Left renal pelvis (tissue), 4 donors: ENCODE results near the gene PPP2R2B. TPM values are rescaled to one million over a fixed set of nuclear protein-coding genes. Genes with fewer than 3 reads are reported as not detected.

ENCODE experiments used
- DNase-seq, 4 donors: peaks; one replicate each; pipeline ENCODE4 v3.0.0-alpha.2; 2013; ENCODE audit warnings: low read depth in 4 of 4, low spot score in 3 of 4
- polyA plus RNA-seq, 4 donors: library from polyadenylated mRNA; unstranded; fragments of 120-200 nt; gene quantifications; one replicate each; pipeline ENCODE4 v1.2.1, GENCODE V29; 2013; ENCODE audit not compliant: insufficient read length in 4 of 4

The PPP2R2B gene
- polyA plus RNA-seq, 4 donors, result 9.7 to 17.0 (median 14.4) TPM

DNA sequence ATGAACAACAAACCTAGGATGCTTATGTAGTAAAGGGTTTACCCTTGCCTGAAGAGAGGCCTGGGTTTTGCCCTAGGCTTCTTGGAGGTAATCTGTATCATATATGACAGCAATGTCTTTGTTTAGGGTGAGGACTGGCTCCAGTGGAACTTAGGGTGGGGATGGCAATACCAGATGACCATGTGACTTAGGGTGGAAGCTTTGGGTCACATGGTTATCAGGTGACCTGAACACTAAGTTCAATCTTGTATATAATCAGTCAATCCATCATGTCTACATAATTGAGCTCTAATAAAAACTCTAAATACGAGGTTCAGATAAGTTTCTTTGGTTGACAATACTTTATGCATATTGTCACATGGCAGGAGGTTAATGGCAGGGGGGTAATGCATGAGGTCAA is 10.6 kb upstream of the PPP2R2B start:
- DNase-seq, result no peak

DNA sequence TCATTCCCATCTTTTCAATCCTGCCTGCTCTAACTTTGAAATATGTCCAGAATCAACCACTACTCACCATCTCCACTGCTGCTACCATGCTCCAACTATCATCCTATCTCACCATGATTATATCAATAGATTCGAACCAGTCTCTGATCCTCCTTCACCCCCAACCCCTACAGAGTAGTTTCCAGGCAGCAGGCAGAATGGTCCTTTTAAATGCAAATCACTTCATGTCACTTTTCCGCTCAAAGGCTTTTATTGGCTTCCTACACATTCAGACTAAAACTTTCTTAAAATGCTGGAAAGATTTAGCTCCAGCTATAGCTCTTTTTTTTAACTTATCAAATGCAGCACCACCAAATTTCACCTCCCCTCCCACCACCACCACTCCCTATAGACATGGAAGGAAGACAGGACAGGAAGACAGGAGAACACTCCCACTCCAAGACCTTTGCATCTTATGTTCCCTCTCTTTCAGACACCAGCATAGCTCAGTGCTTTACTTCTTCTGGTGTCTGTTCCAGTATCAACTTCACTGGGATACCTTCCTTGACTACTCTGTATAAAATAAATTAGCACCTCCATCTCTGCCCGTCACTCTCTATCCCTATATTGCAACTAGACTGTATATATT is 9.9 kb upstream of the PPP2R2B start:
- no peak for DNase-seq

DNA sequence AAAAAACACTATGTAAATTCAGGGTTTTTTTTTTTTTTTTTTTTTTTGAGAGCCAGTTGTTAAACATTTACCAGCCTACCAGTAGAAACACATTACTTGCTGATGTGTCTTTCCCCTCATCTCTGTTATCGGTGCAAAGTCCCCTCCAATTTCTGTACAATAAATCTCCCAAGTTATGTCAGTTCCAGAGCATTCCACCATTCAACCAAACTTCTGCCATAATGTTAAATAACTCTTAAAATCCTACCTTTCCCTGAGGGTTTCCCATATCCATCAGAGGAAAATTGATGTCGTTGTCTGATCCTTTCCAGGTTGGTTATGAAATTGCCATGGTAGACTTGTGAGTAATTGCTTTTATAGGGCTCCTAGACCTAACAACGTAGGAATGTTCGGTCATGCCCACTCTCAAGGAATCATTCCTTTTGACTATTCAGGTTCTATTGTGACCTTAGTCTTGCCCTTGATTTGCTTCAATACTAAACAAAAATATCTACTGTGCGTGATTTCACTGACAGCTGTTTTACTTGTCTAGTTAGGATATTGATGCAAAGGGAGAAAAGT is 5.6 kb upstream of the PPP2R2B start:
- no peak for DNase-seq

DNA sequence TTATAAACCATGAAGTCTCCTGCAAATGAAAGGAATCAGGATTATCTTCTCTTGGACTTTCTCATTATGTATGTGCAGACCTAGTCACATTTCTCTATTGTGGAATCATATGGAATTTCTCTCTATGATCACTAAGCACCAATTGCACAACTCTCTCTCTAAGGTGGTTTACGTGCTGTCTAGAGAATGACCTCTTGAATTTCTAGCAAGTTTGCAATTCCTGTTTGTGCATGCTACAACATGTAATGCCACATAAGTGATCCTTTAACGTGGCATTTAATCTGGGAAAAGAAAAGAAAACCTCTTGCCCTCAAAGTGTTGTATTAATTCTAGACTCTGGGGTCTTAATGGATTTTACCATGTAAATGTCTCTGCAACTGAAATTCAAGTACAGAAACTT is 5.0 kb upstream of the PPP2R2B start:
- no peak for DNase-seq

DNA sequence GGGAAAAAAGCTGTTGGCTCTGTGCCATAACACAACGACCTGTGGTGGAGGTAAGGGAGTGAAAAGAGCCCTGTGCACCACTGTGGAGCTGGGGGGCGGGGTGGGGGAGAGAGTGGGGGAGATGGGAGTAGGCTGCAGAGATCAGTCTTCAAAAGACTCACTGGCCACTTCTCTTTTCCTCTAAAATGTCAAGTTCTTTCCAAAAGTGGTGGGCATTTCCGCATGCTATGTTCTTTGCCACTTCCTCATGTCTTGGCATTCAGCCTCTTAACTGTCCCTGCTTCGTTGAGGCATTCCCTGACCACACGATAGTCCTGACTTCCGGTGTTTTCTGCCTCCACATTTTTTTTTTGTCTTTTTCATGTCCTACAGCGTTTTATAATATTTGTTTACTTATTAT is 2.4 kb upstream of the PPP2R2B start:
- DNase-seq, result no peak

DNA sequence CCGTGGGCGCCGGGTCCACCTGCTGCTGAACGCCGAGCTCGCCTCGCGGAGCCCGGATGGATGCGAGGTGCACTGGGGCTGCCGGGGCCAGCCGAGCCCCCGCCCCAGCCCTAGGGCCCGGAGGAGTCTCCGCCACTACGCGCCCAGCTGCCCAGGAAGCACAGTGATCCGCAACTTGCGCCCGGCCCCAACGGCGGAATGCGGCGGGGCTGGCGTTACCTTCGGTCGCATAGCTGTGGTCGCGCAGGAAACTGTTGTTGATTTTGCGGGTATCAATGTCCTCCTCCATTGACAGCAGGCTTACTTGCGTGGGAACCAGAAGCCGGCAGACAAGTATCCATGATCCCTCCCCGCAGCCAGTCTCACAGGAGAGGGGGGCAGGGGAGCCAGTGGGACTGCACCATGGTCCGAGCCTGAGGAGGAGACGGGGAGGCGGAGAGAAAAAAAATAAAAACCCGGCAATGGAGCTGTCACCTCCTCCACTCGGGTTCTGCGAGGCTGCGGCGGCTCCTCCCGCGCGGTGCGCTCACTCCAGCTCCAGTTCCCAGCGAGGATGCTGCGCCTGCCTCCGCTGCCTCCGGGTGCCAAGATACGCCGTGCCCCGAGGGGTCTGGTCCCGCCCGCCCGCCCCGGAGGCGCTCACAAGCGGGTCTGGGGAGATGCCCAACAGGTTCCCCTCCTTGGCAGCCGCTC is 628 bp downstream of the PPP2R2B start:
- DNase-seq, result no peak

DNA sequence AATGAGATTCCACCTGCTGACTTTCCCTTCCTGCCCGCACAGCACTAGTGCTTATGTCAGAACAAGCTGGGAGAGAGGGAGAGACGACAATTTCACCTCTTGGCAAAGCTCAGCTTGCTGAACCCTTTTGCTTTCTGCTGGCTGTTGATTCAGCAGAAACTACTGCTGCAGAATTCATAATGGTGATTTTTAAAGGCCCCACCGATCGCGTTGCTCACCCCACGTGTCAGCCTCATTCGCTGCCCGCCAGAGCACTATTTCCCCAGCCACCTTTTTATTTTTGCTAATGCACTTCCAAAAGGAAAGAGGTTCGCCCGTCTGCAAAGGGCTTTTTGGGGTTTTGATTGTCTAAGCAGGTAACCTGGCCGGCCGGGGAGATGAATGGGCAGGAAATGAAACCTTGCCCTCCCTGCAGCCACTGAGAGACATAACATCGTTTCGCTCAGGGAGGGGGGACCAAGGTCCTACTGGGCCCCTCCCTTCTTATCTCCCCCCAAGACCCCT is 1.3 kb downstream of the PPP2R2B start:
- DNase-seq, result no peak

DNA sequence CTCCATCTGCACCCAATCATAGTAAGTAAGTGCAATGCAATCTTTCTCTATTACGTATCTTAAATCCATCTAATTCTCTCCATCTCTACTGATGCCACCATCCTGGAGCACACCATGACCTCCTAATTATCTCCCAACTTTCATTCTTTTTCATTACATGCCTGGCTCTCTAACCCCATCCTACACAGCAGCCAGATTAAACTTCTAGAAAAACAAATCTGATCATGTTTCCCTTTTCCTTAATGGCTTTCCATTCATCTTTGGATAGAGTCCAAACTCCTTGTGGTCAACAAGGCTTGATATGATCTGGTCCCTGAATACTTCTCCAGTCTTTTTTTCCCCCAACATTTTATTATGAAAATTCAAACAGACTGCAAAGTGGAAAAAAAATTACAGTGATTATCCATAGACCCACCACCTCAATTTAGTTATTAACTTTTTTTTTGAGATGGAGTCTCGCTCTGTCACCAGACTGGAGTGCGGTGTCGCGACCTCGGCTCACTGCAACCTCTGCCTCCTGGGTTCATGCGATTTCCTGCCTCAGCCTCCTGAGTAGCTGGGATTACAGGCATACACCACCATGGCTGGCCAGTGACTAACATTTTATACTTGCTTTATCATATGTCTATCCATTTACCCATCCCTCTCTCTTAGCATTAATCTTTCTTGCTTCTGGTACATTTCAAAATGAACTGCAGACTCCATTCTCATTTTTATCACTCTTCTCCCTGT is 5.2 kb downstream of the PPP2R2B start:
- no peak for DNase-seq

DNA sequence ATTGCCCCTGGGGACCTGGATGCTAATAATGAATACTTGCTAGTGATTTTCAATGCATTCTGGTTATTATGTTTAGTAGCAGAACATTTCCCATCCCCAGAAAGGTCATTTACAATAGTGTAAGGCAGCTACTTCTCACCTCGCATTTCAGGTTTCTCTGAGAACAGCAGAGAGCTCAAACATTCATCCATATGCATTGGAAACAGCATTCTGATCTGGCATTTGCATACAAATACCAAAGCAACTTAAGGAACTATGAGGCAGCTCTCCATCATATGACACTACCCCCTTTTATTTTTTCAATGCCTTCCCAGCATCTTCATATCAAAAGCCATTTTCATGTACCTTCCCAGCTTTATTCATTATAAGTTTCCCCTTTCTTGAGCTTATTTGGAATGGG is 6.4 kb downstream of the PPP2R2B start:
- DNase-seq, result no peak

DNA sequence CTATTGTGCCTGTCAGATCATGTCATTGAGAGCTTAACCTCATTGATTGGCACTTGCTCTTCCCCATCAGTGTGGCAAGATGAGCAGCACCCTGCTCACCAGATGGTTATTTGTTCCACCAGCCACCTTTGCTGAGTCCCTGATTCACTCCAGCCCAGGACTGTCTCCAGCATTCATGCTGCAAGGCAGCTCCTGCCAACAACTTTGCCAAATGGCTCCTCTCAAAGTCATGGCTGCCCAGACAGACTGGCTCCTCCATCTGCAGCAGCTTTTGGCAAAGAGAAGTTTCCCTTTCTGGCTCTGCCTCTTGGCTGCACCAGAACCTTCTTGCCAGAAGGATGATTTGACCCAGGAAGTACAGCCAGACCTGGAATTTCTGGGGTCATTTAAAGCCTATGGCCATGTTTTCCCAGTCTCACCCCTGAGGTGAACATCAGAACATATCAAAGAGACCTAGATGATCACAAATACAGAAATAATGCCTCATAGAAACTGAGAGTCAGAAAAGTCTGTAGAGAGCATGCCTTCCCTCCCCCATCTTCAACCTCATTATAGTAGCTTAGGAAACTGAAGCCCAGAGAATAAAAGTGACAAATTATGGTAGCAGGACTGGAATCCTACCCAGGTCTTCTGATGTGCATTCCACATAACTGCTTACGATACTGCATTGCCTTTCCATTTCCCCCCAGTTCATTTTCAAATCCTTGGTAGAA is 10.4 kb downstream of the PPP2R2B start:
- DNase-seq, result no peak

DNA sequence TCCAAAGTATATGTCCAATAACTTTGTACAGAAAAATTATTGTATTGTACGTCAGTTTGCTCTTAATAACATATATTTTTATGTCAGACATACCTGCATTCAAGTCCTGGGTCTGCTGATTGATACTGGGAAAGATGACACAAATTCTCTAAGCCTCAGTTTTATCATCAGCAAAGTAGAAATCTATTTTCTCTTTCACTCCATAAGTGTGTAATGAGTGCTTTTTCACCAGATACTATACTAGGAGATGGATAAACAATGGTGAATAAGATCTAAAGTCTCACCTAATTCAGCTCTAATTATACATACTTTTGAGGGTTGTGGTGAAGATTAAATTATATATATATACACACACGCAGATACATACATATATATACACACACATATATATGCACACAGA is 12.3 kb downstream of the PPP2R2B start:
- DNase-seq, result no peak

DNA sequence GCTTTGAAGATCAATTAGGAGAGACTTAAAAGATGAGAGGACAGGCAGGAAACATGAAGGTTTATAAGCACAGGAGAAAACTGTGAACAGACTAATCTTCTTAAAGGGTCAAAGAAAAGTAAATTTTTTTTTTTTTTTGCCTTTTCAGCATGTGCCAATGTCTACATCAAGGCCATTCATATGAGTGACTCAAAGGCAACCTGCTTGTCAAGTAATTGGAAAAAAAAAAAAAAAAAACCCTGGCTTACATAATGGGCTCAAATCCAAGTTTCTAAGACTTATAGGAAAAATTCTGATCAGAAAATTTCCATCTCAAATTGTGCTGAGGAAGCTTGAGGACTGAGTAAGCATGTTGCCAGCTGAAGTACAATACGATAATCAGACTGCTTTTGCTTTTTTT is 15.9 kb downstream of the PPP2R2B start:
- DNase-seq, result no peak

DNA sequence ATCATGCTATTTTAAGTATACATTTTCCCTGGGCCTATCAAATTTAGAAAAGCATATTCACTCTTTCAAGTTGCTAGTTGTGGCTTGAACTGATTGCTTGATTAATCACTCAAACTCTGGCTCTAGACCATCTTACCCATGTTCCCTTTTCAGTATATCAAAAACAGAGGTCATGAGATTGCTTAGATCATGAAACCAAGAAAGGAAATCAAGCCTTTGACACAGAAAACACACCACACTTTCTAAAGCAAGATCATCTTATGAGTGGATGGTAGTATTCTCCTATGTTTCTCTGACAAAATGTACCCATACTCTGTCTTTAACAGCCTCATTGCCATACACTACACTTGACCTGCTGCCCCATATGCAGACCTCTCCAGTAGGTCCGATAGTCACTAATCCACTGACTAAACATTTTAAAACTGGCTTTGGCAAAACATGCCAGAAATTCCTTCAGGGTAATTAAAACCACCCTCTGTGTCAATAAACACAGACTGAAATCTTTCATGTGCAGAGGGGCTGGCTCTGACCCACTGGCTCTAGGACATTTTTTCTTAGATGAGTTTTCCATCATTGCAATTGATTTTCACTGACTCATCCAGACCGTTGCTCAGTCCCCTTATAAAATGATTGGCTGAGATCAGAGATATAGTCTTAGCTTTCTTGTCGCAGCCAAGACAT is 18.2 kb downstream of the PPP2R2B start:
- DNase-seq, result no peak

DNA sequence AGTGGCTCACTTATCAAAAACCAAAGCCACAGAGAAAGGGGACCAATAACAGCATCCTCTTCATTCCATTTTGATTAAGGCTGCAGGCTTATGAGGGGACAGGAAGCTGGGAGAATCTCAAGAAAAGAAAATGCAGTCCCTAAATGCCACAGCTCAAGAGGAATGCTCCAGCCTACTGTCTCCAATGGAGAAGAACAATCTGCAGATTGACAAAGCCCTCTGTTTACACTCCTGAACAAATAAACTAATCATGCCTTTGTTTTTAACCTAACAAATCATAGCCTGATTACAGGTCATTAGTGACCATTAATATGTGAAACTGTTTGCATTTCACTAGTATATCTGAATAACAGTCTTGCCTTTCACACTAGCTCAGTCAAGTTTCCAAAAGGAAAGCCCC is 26.5 kb downstream of the PPP2R2B start:
- DNase-seq, result no peak

DNA sequence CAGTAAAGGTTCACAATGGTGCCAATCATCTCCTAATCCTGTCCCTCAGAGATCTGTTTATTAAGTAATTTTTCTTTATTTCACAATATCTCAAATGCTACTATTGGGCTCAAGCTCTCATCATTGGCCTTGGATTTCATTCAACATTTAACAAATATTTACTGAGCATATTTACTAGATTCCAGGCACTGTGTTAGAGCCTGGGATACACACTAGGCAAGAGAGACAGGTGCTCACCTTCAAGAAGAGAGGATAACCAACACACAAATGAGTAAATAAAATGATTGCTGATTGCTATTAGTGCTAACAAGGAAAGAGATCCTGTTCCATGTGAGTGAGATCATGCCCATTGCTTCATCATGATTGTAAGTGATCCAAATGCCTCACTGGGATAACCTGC is 27.4 kb downstream of the PPP2R2B start:
- DNase-seq, result no peak

DNA sequence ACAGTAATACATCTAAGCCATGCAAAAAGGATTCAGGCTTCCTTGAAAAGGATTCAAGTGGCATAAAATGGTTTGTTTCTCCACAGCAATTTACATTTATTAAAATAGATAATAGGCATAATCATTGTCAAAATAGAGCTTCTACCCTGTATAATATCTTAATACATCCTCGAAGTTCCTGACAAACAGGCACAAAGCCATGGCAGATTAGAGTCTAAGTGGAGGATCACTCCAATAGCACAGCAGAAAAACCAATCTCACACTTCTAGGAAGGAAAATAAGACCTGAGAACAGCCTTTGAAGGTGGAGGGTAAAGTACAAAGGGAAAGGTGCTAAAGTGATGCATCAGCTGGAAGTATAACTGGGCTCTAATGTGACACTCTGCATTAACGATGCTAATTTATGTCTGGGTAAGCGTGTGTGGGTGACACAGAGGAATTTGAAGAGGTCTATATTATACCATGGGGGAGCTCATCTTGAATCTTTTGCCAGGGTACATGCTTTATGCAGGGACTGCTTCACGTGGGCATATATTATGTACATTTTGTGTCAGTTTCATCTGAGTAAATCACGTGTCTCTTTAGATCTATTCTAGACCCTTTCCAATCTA is 28.8 kb downstream of the PPP2R2B start:
- DNase-seq, result no peak

DNA sequence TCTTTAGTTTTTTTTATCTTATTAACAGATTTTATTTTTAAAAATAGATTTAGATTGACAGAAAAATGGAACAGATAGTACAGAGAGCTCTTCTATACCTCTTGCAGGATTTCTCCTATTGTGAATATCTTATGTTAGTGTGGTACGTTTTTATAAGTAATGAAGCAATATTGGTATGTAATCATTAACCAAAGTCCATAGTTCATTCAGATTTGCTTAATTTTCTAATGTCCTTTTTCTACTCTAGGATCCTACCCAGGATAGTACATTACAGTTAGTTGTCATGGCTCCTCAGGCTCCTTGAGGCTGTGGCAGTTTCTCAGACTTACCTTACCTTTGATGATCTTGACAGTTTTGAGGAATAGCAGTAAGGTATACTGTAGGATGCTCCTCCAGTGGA is 30.4 kb downstream of the PPP2R2B start:
- no peak for DNase-seq

DNA sequence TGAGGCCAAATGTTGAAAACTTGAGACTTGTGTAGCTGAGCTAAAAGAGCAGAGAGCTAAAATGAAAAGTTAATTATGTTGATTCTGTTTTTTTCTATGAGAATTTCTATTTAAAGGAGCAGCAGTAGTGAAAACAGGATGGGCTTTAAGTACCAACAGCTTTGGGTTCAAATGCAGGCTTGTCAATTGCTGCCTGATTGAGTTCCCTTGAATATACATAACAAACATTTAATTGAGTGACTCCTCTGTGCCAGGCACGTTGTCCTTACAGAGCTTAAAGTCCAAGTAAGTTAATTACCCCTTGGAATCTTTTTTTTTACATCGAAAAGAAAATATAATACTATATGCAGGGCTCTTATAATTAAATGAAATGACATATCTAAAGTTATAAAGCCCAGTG is 38.5 kb downstream of the PPP2R2B start:
- DNase-seq, result no peak

DNA sequence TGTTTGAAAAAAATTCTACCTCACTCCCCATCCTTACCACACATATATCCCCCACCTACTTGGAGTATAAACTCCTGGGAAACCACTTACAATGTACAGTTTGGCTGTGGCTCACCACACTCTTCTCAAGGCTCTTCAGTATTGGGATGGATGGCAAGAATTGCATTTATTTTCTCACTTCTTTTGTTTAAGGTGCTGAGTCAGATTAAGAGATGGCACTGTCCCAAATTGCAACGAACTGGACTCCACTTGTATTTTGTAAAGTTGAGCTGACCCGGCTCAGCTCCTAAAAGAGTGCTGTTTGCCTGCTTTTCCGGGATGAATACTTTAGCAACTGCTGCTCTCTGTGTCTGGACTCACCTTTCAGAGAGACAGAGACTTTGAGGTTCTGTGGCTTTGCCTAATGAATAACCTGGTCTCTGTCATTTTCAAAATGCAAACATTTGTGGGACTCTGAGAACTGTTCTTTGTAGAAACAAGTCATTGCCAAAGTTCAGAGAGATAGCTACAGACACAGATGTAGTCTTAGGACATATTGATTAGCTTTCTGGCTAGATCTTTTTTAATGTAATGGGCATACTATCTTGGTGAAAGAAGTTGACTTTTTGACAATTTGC is 42.2 kb downstream of the PPP2R2B start:
- no peak for DNase-seq
